Keratinocyte (primary cell): ENCODE results near the gene SUFU.

Source experiments
- EZH2 ChIP-seq: IDR thresholded peaks from one replicate; pipeline ENCODE4 v1.6.1; 2012; ENCODE audit warnings: inconsistent platforms, mild to moderate bottlenecking, low read length, moderate library complexity
- TF ChIP-seq, protein P1 (sequence below), 3 experiments: IDR thresholded peaks in 1 of 3; conservative IDR thresholded peaks in 1 of 3; optimal IDR thresholded peaks in 1 of 3; 2 replicates in 2 of 3; 3 replicates in 1 of 3; pipeline versions ENCODE3 to v1.5.1; 2011; ENCODE audit warnings: low read length in 3 of 3, mild to moderate bottlenecking in 3 of 3, moderate library complexity in 2 of 3, control low read depth in 1 of 3, inconsistent platforms in 1 of 3; ENCODE audit not compliant: insufficient read depth in 2 of 3; ENCODE audit errors: extremely low read depth in 1 of 3

DNA sequence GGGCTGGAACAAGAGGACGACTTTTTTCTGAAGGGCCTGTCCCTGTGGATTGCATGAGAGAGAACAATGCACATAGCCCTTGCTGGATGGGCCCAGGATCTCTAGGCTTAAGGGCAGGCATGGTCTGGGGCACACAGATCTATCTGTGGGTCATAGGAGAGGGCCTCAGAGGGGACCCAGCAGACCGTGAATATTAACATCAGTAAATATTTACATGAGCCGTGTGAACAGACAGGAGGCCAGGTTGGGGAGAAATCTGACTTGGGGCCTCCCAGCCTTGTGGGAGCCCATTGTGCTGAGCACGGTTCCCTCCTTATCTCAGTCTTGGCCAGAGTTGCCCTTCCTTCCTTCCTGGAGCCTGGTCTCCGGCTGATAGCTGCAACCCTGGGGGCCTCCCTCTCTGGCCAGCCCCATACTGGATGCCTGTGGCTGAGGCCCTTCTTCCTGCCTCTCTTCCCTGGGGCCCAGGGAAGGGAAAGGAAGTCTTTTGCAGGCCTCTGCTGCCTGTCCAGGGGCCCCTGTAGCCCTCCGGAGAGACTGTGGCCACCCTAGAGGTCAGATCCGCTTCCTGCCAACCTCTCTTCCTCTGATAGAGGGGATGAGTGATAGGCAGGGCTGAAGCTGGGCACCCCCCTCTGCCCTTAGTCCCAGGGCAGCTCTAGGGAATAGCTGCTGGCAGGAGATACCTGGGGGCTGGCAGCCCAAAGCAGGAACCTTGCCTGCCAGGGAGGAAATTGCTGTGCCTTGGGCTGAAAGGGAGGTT is 96.0 kb downstream of the SUFU start:
- TF ChIP-seq, protein P1, sequence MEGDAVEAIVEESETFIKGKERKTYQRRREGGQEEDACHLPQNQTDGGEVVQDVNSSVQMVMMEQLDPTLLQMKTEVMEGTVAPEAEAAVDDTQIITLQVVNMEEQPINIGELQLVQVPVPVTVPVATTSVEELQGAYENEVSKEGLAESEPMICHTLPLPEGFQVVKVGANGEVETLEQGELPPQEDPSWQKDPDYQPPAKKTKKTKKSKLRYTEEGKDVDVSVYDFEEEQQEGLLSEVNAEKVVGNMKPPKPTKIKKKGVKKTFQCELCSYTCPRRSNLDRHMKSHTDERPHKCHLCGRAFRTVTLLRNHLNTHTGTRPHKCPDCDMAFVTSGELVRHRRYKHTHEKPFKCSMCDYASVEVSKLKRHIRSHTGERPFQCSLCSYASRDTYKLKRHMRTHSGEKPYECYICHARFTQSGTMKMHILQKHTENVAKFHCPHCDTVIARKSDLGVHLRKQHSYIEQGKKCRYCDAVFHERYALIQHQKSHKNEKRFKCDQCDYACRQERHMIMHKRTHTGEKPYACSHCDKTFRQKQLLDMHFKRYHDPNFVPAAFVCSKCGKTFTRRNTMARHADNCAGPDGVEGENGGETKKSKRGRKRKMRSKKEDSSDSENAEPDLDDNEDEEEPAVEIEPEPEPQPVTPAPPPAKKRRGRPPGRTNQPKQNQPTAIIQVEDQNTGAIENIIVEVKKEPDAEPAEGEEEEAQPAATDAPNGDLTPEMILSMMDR (optimal IDR thresholded peaks at IDR 0.05 in 1 of 3, IDR thresholded peaks at IDR 0.05 in 1 of 3, conservative IDR thresholded peaks at IDR 0.05 in 1 of 3; ENCODE audit: extremely low read depth in 1 of 3, insufficient read depth in 2 of 3, low read length in 3 of 3): no peak
- no peak for TF ChIP-seq EZH2
